SK-N-MC (cell line): ENCODE results near the gene MCRIP2.
A peak's percentile ranks its signal among the peaks of the same experiment; 100 is the strongest.

Experiments
- DNase-seq: peaks from one replicate; pipeline ENCODE4 v3.0.0-alpha.2; 2011; ENCODE audit warnings: low read depth, low spot score
- H3K27ac ChIP-seq: fragments of 200-600 bp; sonication (generic); 2 replicates; pipeline ENCODE4 v1.5.1; 2016; ENCODE audit warnings: mixed run types
- H3K36me3 ChIP-seq: fragments of 200-600 bp; sonication (generic); 2 replicates; pipeline ENCODE4 v1.6.1; 2017; ENCODE audit warnings: antibody characterized with exemption, low read length, mixed read lengths; ENCODE audit not compliant: insufficient read depth
- H3K4me3 ChIP-seq: fragments of 200-600 bp; sonication (generic); 2 replicates; pipeline ENCODE4 v1.5.1; 2016
- H3K9ac ChIP-seq: fragments of 200-600 bp; sonication (generic); 2 replicates; pipeline ENCODE4 v1.8.0; 2017; ENCODE audit warnings: mixed run types, mixed read lengths; ENCODE audit not compliant: insufficient read length
- H3K9me3 ChIP-seq: fragments of 200-600 bp; sonication (generic); 2 replicates; pipeline ENCODE4 v1.6.1; 2017; ENCODE audit warnings: low read depth, mild to moderate bottlenecking, antibody characterized with exemption, low read length, moderate library complexity, mixed read lengths
- EZH2 ChIP-seq: fragments of 200-600 bp; sonication (generic); IDR thresholded peaks from one replicate; pipeline ENCODE4 v1.6.1; 2017; ENCODE audit warnings: antibody characterized with exemption
- FOXP2 ChIP-seq: optimal IDR thresholded peaks from 2 replicates; pipeline ENCODE3; 2011; ENCODE audit warnings: mild to moderate bottlenecking, moderate library complexity; ENCODE audit not compliant: insufficient read depth; ENCODE audit errors: extremely low read length, control extremely low read depth
- POLR2AphosphoS5 ChIP-seq: IDR thresholded peaks from 2 replicates; pipeline ENCODE4 v1.6.1; 2012; ENCODE audit warnings: mild to moderate bottlenecking, low read depth, low read length, borderline replicate concordance

MCRIP2 gene, protein sequence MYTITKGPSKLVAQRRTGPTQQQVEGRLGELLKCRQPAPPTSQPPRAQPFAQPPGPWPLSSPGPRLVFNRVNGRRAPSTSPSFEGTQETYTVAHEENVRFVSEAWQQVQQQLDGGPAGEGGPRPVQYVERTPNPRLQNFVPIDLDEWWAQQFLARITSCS

GRCh38 chr16:641326-642188, at the start of gene MCRIP2:
Gene MCRIP2 (plus strand): TSS chr16:641828. CDS start chr16:641992, 164 bp downstream.
- TF ChIP-seq EZH2, result no peak
- TF ChIP-seq FOXP2, result no peak
- TF ChIP-seq POLR2AphosphoS5, result peak; percentile 48; the same call in 1 of the 2 replicates
- Histone ChIP-seq H3K27ac (no peak within 1 kb of the TSS), H3K9me3 (no peaks in the 10 kb centered on the region), H3K4me3 (peak within 1 kb of the TSS; percentile 85), H3K36me3 (no peaks in the 10 kb centered on the region), H3K9ac (peak within 1 kb of the TSS; percentile 65)
- no peak for DNase-seq

DNA sequence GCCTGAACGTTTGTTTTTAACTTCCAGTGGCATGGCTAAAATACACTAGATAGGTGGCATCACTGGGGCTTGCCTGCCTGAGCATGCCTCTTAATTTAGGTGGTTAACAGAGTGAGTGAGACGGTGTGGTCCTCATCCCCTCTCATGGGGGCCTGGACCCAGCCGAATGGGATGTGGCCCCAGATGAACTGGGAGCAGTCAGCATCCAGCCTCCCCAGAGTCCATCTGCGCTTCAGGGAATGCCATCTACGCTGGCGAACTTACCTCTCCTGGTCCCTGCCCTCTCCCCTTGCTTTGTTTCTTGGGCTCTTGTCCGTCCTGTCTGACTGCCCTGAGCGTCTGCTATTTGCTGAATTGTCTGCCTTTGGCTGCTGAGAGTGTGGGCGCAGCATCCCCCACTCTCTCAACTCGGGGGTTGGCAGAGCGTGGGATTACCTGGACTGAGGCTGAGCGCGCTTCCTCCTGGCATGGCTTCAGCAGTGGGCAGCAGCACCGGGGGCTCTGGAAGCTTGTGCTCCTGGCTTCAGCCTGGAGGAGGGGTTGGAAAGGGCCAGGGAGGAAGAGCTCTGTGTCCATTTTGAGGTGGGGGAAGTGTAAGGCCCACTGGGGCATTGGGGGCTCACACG, 49.6 kb upstream of the MCRIP2 start:
- no peak for TF ChIP-seq EZH2
- no peak for TF ChIP-seq POLR2AphosphoS5
- no peak for TF ChIP-seq FOXP2
- Histone ChIP-seq H3K27ac (no peak overlapping the region), H3K9ac (no peak overlapping the region), H3K36me3 (no peaks in the 10 kb centered on the region), H3K4me3 (no peak overlapping the region), H3K9me3 (no peaks in the 10 kb centered on the region)
- no peak for DNase-seq

GRCh38 chr16:592518-593306, 48.9 kb upstream of the MCRIP2 start:
- Histone ChIP-seq H3K9ac (no peak overlapping the region), H3K9me3 (no peaks in the 10 kb centered on the region), H3K4me3 (no peak overlapping the region), H3K27ac (no peak overlapping the region), H3K36me3 (no peaks in the 10 kb centered on the region)
- TF ChIP-seq POLR2AphosphoS5 (no peak), FOXP2 (no peak), EZH2 (no peak)
- DNase-seq, result no peak

DNA sequence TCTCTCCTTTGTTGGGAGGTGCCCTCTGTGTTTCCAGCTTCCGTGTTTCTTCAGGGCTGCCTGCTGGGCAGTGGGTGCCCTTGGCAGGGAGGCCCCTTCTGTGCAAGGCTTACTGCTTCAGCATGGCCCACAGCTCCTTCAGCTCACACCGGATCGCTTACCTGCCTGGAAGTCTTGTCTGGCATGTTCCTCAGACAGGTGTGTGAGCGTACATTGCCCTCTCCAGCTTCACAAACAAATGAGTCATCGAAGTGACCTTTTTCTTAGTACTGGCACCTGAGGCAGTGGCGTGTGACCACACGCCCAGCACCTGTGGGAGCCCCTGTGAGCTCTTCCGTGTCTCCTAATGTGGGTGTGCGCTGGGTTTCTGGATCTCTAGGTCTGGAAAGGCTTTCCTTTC, 48.2 kb upstream of the MCRIP2 start:
- Histone ChIP-seq H3K27ac (no peak overlapping the region), H3K9ac (no peak overlapping the region), H3K9me3 (no peaks in the 10 kb centered on the region), H3K36me3 (no peaks in the 10 kb centered on the region), H3K4me3 (no peak overlapping the region)
- TF ChIP-seq POLR2AphosphoS5, result no peak
- no peak for TF ChIP-seq FOXP2
- TF ChIP-seq EZH2, result no peak
- no peak for DNase-seq

DNA sequence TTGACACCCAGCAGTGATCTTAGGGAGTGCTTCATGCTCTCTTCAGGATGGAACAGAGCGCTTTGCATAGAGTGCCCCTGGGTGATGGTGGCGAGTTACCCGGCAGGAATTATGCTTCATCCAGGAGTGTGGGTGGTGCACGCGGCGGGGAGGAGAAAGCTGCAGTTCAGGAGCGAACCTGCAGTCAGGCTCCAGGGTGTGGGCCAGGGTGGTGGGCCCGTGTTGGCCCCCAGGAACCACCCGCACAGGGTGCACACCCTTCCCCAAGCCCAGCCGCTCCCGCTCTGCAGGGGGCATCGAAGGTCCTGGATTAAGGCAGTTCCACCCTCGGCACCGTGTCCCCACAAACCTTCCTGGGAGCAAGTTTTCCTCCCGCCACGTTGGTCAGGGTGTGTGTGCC, 47.8 kb upstream of the MCRIP2 start:
- TF ChIP-seq POLR2AphosphoS5 (no peak), EZH2 (no peak), FOXP2 (no peak)
- Histone ChIP-seq H3K9me3 (no peaks in the 10 kb centered on the region), H3K36me3 (no peaks in the 10 kb centered on the region), H3K27ac (no peak overlapping the region), H3K4me3 (no peak overlapping the region), H3K9ac (no peak overlapping the region)
- DNase-seq, result no peak

DNA sequence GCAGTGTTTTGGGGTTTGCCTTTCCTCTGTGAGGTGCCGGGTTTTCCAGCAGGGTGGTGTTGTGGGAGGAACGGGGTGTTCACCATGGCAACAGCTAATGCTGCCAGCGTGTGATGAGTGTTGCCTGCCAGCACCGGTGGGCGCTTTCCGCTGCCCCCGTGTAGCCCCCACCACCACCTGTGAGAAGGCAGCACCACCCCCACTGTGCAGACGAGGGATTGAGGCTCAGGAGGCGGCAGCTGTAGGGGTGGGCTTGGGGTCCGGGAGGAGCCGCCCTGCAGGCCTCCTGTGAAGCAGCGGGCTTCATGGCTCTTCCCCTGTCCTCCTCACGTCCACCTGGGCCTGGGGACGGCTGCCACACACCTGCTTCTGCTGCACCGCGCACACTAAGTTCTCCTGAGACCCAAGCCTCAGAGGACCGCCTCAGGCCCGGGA, 46.5 kb upstream of the MCRIP2 start:
- no peak overlapping the region for H3K27ac ChIP-seq
- H3K9me3 ChIP-seq, result no peaks in the 10 kb centered on the region
- DNase-seq, result no peak
- H3K9ac ChIP-seq, result no peak overlapping the region
- TF ChIP-seq FOXP2 (no peak), POLR2AphosphoS5 (no peak), EZH2 (no peak)
- H3K36me3 ChIP-seq, result no peaks in the 10 kb centered on the region
- no peak overlapping the region for H3K4me3 ChIP-seq

DNA sequence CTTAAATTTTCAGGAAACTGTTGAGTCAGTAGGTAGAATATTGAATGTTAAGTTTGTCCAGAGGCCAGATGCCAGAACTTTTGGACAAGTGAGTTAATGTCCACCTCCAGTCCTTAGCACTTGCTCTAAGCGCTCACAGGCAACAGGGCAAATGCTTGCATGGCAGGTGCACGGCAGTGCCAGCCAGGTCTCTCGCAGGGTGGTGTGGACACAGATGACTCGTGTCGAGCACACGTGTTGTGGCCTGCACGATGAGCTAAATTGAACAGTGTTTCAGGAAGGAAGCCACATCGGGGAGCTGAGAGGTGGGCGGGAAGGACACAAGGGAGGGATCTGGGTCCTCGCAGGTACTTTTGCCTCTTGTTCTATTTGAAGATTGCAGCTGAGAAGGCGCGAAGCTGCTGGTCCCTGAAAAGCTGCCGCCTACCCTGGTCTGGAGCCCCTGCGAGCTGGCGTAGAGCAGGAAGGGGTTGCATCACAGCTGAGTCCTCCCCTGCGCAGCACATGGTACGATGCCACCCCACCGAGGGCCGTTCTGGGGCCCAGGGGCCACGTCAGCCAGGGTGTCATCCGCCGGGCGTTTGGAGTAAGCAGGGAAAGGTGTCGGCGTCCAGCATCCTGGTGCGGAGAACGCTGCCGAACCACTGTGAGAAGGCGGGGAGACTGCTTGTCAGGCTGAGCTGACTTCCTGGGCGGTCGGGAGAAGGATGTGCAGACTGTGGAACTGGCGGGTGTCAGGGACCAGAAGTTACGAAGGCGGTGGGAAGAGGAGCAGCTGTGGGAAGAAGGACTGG, 45.5 kb upstream of the MCRIP2 start:
- H3K9me3 ChIP-seq, result no peaks in the 10 kb centered on the region
- no peak for DNase-seq
- no peak overlapping the region for H3K27ac ChIP-seq
- H3K36me3 ChIP-seq, result no peaks in the 10 kb centered on the region
- H3K9ac ChIP-seq, result no peak overlapping the region
- H3K4me3 ChIP-seq, result no peak overlapping the region
- no peak for TF ChIP-seq POLR2AphosphoS5
- TF ChIP-seq FOXP2, result no peak
- TF ChIP-seq EZH2, result no peak
